Measurements from ENCODE around the gene COG5. TPM values are rescaled to one million over a fixed set of nuclear protein-coding genes. Genes with fewer than 3 reads are reported as not detected.

COG5 gene
- total and polyA plus RNA-seq, 10 of the 15 experiments (the other 5 are each of a cell fraction or from before 2014, with no cell fraction given), result 5.5 to 27.9 (median 15.6) TPM

DNA sequence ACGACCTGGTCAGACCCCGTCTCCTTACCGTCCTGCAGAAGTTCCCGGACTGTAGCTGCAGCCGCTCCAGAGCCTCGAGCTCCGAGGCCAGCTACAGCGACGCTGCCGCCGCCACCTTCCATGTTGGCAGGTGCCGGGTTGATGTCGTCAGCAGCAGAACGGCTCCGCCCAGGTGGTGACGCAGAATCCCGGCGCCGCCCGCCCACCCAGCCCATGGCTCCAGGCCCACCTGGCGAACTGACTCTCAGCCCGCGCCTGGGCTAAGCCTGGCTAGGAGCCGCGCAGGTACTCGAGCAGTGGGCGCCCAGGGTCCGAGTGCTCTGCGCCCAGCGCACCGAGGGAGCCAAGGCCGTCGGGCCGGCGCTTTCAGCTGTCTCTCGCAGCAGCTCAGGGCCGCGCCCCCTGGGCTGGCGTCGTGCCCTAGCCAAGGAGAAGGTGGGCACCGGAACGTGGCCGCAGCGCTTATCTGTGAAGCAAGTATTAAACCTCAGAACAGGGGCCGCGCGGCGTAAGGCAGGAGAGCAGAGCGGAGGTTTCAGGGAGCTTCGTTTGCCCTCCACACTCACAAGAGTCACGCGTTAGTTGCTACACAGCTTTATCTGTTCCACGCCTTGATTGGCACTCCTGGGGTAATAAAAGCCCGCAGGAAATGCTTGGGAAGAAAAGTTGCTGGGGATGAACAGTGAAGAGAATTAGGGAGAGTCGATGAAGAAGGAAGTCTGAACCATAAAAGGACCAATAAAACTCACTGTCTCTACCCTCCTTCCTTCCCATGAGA lies at the start of gene COG5, which contains the start of gene DUS4L (continued):
- TF ChIP-seq, protein P1, sequence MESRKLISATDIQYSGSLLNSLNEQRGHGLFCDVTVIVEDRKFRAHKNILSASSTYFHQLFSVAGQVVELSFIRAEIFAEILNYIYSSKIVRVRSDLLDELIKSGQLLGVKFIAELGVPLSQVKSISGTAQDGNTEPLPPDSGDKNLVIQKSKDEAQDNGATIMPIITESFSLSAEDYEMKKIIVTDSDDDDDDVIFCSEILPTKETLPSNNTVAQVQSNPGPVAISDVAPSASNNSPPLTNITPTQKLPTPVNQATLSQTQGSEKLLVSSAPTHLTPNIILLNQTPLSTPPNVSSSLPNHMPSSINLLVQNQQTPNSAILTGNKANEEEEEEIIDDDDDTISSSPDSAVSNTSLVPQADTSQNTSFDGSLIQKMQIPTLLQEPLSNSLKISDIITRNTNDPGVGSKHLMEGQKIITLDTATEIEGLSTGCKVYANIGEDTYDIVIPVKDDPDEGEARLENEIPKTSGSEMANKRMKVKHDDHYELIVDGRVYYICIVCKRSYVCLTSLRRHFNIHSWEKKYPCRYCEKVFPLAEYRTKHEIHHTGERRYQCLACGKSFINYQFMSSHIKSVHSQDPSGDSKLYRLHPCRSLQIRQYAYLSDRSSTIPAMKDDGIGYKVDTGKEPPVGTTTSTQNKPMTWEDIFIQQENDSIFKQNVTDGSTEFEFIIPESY (IDR thresholded peaks at IDR 0.05), result no peak
- TF ChIP-seq STAT3 (IDR thresholded peaks at IDR 0.05; ENCODE audit: low read depth, low read length) (no peak), HDAC6 (IDR thresholded peaks at IDR 0.05; ENCODE audit: unreplicated experiment) (no peak), CHD2 (IDR thresholded peaks at IDR 0.05; ENCODE audit: borderline replicate concordance, low read depth, low read length) (0 out of 2 replicates have a peak, but pooled peaks have one; percentile 47), SMAD1 (IDR thresholded peaks at IDR 0.05; ENCODE audit: low read depth, partially characterized antibody) (no peak), RCOR1 (conservative IDR thresholded peaks at IDR 0.05; ENCODE audit: low read depth, low read length) (no peak; the same call in 1 of the 2 replicates), BHLHE40 (IDR thresholded peaks at IDR 0.05; ENCODE audit: borderline replicate concordance in 1 of 2, low read depth in 2 of 2, low read length in 1 of 2) (peak; percentile 75 to 92; a peak in 3 of 4 replicates), TCF7 (IDR thresholded peaks at IDR 0.05; ENCODE audit: borderline replicate concordance) (no peak), BMI1 (IDR thresholded peaks at IDR 0.05; ENCODE audit: borderline replicate concordance) (no peak), MEF2B (IDR thresholded peaks at IDR 0.05; ENCODE audit: partially characterized antibody, poor library complexity, severe bottlenecking) (no peak), ZNF622 (IDR thresholded peaks at IDR 0.05) (no peak), MXI1 (IDR thresholded peaks at IDR 0.05; ENCODE audit: low read depth, low read length) (peak; percentile 75; the same call in 1 of the 2 replicates), ETV6 (conservative IDR thresholded peaks at IDR 0.05 in 1 of 2, IDR thresholded peaks at IDR 0.05 in 1 of 2; ENCODE audit: borderline replicate concordance in 1 of 2, low read depth in 1 of 2) (no peak), JUND (IDR thresholded peaks at IDR 0.05; ENCODE audit: low read depth, low read length) (peak; percentile 66; the same call in 1 of the 2 replicates), EED (IDR thresholded peaks at IDR 0.05; ENCODE audit: low read depth) (no peak), JUNB (IDR thresholded peaks at IDR 0.05) (no peak), SMAD5 (IDR thresholded peaks at IDR 0.05; ENCODE audit: low read depth) (no peak), CBX5 (IDR thresholded peaks at IDR 0.05; ENCODE audit: low read depth) (no peak), MTA3 (IDR thresholded peaks at IDR 0.05; ENCODE audit: borderline replicate concordance, low read length) (no peak), RAD21 (IDR thresholded peaks at IDR 0.05; ENCODE audit: insufficient read depth, low read depth, low read length) (no peak)
- TF ChIP-seq, protein P2, sequence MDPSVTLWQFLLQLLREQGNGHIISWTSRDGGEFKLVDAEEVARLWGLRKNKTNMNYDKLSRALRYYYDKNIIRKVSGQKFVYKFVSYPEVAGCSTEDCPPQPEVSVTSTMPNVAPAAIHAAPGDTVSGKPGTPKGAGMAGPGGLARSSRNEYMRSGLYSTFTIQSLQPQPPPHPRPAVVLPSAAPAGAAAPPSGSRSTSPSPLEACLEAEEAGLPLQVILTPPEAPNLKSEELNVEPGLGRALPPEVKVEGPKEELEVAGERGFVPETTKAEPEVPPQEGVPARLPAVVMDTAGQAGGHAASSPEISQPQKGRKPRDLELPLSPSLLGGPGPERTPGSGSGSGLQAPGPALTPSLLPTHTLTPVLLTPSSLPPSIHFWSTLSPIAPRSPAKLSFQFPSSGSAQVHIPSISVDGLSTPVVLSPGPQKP (IDR thresholded peaks at IDR 0.05; ENCODE audit: low read depth, low read length), result no peak
- TF ChIP-seq, protein P3, sequence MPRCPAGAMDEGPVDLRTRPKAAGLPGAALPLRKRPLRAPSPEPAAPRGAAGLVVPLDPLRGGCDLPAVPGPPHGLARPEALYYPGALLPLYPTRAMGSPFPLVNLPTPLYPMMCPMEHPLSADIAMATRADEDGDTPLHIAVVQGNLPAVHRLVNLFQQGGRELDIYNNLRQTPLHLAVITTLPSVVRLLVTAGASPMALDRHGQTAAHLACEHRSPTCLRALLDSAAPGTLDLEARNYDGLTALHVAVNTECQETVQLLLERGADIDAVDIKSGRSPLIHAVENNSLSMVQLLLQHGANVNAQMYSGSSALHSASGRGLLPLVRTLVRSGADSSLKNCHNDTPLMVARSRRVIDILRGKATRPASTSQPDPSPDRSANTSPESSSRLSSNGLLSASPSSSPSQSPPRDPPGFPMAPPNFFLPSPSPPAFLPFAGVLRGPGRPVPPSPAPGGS (IDR thresholded peaks at IDR 0.05; ENCODE audit: borderline replicate concordance, insufficient read depth, low read depth, low read length, poor library complexity, severe bottlenecking), result peak; percentile 32
- TF ChIP-seq, protein P4, sequence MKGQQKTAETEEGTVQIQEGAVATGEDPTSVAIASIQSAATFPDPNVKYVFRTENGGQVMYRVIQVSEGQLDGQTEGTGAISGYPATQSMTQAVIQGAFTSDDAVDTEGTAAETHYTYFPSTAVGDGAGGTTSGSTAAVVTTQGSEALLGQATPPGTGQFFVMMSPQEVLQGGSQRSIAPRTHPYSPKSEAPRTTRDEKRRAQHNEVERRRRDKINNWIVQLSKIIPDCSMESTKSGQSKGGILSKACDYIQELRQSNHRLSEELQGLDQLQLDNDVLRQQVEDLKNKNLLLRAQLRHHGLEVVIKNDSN (IDR thresholded peaks at IDR 0.05; ENCODE audit: borderline replicate concordance, extremely low read length, insufficient read depth, low read depth, low read length), result no peak
